Kasumi-1 (cell line): Measurements from ENCODE around the gene MLLT10.

Experiments
- DNase-seq, 2 experiments: peaks; one replicate each; lab custom pipeline; 2025; lab: John Stamatoyannopoulos, UW

The MLLT10 gene

GRCh38 chr10:21769041-21769440 is 235.0 kb downstream of the MLLT10 start:
- DNase-seq, result no peak

DNA sequence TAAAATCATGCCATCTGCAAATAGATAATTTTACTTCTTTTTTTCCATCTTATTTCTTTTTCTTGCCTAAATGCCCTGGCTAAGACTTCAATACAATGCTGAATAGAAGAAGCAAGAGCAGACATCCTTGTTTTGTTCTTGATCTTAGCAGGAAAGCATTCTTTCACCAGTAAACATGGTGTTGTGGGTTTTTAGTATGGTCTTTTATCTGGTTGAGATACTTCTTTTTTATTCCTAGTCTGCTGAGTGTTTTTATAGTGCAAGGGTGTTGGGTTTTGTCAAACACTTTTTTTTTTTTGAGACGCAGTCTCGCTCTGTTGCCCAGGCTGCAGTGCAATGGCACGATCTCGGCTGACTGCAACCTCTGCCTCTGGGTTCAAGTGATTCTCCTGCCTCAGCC is 237.2 kb downstream of the MLLT10 start:
- DNase-seq, result no peak

GRCh38 chr10:21776883-21777282 is 242.9 kb downstream of the MLLT10 start:
- DNase-seq, result no peak

DNA sequence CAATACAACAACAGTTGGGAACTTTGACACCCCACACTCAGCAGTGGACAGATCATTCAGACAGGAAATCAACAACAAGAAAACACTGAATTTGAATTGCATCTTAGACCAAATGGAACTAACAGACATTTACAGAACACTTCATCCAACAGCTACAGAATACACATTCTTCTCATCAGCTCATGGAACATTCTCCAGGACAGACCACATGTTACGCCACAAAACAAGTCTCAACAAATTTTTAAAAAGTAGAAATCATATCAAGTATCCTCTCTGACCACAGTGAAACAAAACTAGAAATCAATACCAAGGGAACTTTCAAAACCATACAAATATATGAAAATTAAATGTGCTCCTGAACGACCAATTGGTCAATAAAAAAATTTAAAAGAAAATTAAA is 257.2 kb downstream of the MLLT10 start:
- DNase-seq, result no peak
